H1 (cell line): ENCODE results near the gene CASP12. TPM values are rescaled to one million over a fixed set of nuclear protein-coding genes. Genes with fewer than 3 reads are reported as not detected.

Source experiments
- CTCF ChIA-PET: fragments of 300-600 bp; sonication (Branson Sonifier 250); formaldehyde crosslinking; loops from one replicate; lab custom pipeline; 2021; ENCODE audit not compliant: partially characterized antibody; lab: Charles Lee
- POLR2A ChIA-PET: fragments of 300-600 bp; sonication (Branson Sonifier 250); formaldehyde crosslinking; loops from one replicate; lab custom pipeline; 2021; ENCODE audit warnings: inconsistent platforms; ENCODE audit not compliant: partially characterized antibody; lab: Charles Lee
- DNase-seq, 2 experiments: peaks; one replicate each; pipeline versions ENCODE4 v3.0.0 to v3.0.0-alpha.2; 2010 to 2022; ENCODE audit warnings: low spot score in 2 of 2, low read depth in 1 of 2, mixed read lengths in 1 of 2
- FAIRE-seq: peaks from 2 replicates; lab custom pipeline; 2011; peaks lifted over from hg19 to GRCh38; lab: Jason Lieb, UNC
- H2AFZ ChIP-seq: 2 replicates; pipeline ENCODE4 v1.8.1; 2012; ENCODE audit warnings: low read length, inconsistent platforms
- H2AK5ac ChIP-seq: 2 replicates; pipeline ENCODE4 v1.6.1; 2013; ENCODE audit warnings: low read depth, low read length
- H2BK120ac ChIP-seq: replicated peaks from 2 replicates; pipeline ENCODE3; 2013; ENCODE audit warnings: low read depth, low read length, inconsistent platforms
- H2BK12ac ChIP-seq: 2 replicates; pipeline ENCODE4 v1.6.1; 2013; ENCODE audit warnings: low read depth, low read length
- H2BK15ac ChIP-seq: 2 replicates; pipeline ENCODE4 v1.6.1; 2013; ENCODE audit warnings: low read length
- H2BK20ac ChIP-seq: 2 replicates; pipeline ENCODE4 v1.6.1; 2013; ENCODE audit warnings: low read length
- H2BK5ac ChIP-seq: 2 replicates; pipeline ENCODE4 v1.6.1; 2013; ENCODE audit warnings: low read depth, low read length
- H3K14ac ChIP-seq: 2 replicates; pipeline ENCODE4 v1.6.1; 2013; ENCODE audit warnings: inconsistent platforms; ENCODE audit not compliant: insufficient read length
- H3K18ac ChIP-seq: 2 replicates; pipeline ENCODE4 v1.6.1; 2013; ENCODE audit warnings: low read length; ENCODE audit errors: extremely low read depth
- H3K23ac ChIP-seq: 2 replicates; pipeline ENCODE4 v1.6.1; 2013; ENCODE audit warnings: inconsistent platforms; ENCODE audit not compliant: insufficient read length
- H3K23me2 ChIP-seq: 2 replicates; pipeline ENCODE4 v1.6.1; 2013; ENCODE audit warnings: low read depth, low read length
- H3K27ac ChIP-seq: 2 replicates; pipeline ENCODE4 v1.6.1; 2011; ENCODE audit warnings: low read depth, low read length, inconsistent platforms
- H3K27me3 ChIP-seq, 4 experiments: replicated peaks in 1 of 4; 1 replicate in 1 of 4; 2 replicates in 3 of 4; pipeline versions ENCODE4 v1.6.1 to v1.8.1; 2011 to 2013; ENCODE audit warnings: low read length in 3 of 4, mild to moderate bottlenecking in 3 of 4, inconsistent platforms in 2 of 4, mixed read lengths in 2 of 4, moderate library complexity in 1 of 4; ENCODE audit not compliant: control insufficient read depth in 3 of 4, insufficient read depth in 3 of 4; ENCODE audit errors: extremely low read depth in 1 of 4
- H3K36me3 ChIP-seq, 4 experiments: 2 replicates each; pipeline versions ENCODE4 v1.6.1 to v1.8.1; 2011 to 2013; ENCODE audit warnings: mild to moderate bottlenecking in 4 of 4, low read length in 3 of 4, moderate library complexity in 2 of 4, control low read depth in 1 of 4, inconsistent platforms in 1 of 4; ENCODE audit not compliant: insufficient read depth in 4 of 4, control insufficient read depth in 2 of 4
- H3K4ac ChIP-seq: replicated peaks from 2 replicates; pipeline ENCODE3; 2013; ENCODE audit warnings: low read length, low read depth, mixed read lengths, inconsistent platforms; ENCODE audit not compliant: insufficient read length
- H3K4me1 ChIP-seq, 4 experiments: replicated peaks in 1 of 4; 1 replicate in 1 of 4; 2 replicates in 3 of 4; pipeline versions ENCODE4 v1.6.1 to v1.8.1; 2011 to 2013; ENCODE audit warnings: low read length in 3 of 4, inconsistent platforms in 2 of 4, mixed read lengths in 1 of 4; ENCODE audit not compliant: insufficient read depth in 4 of 4, control insufficient read depth in 3 of 4
- H3K4me2 ChIP-seq, 2 experiments: 2 replicates each; pipeline versions ENCODE4 v1.6.1 to v1.8.1; 2011 to 2013; ENCODE audit warnings: low read depth in 2 of 2, low read length in 2 of 2, control low read depth in 1 of 2, inconsistent platforms in 1 of 2, mild to moderate bottlenecking in 1 of 2; ENCODE audit not compliant: insufficient read depth in 1 of 2
- H3K4me3 ChIP-seq, 4 experiments: fragments of 200-600, 300-600 bp in 1 of 4; sonication (generic), shearing (Covaris generic), sonication (Bioruptor Twin) in 1 of 4; 2 replicates each; pipeline versions ENCODE4 v1.5.1 to v1.8.1; 2011 to 2016; ENCODE audit warnings: low read length in 4 of 4, low read depth in 3 of 4, control low read depth in 2 of 4, inconsistent platforms in 2 of 4, mild to moderate bottlenecking in 2 of 4, mixed read lengths in 1 of 4, moderate library complexity in 1 of 4; ENCODE audit not compliant: insufficient read depth in 2 of 4; ENCODE audit errors: extremely low read depth in 1 of 4
- H3K56ac ChIP-seq: replicated peaks from 2 replicates; pipeline ENCODE3; 2013; ENCODE audit warnings: low read depth, mild to moderate bottlenecking, mixed read lengths, low read length, inconsistent platforms; ENCODE audit not compliant: insufficient read length
- H3K79me1 ChIP-seq: 2 replicates; pipeline ENCODE4 v1.6.1; 2013; ENCODE audit warnings: low read depth, low read length, control low read depth
- H3K79me2 ChIP-seq, 2 experiments: 2 replicates each; pipeline versions ENCODE4 v1.6.1 to v1.8.1; 2012 to 2013; ENCODE audit warnings: low read length in 2 of 2, mild to moderate bottlenecking in 2 of 2, inconsistent platforms in 1 of 2; ENCODE audit not compliant: insufficient read depth in 2 of 2, control insufficient read depth in 1 of 2
- H3K9ac ChIP-seq, 4 experiments: replicated peaks in 1 of 4; 1 replicate in 1 of 4; 2 replicates in 3 of 4; pipeline versions ENCODE4 v1.6.1 to v1.8.1; 2011 to 2013; ENCODE audit warnings: low read depth in 3 of 4, low read length in 3 of 4, control low read depth in 2 of 4, mild to moderate bottlenecking in 2 of 4, moderate library complexity in 2 of 4, inconsistent platforms in 1 of 4; ENCODE audit errors: extremely low read depth in 1 of 4
- H3K9me3 ChIP-seq, 2 experiments: 2 replicates each; pipeline versions ENCODE4 v1.6.1 to v1.8.1; 2012 to 2013; ENCODE audit warnings: mild to moderate bottlenecking in 2 of 2, moderate library complexity in 2 of 2, control low read depth in 1 of 2, inconsistent platforms in 1 of 2, low read depth in 1 of 2, low read length in 1 of 2, mixed read lengths in 1 of 2; ENCODE audit not compliant: insufficient read depth in 2 of 2
- H4K20me1 ChIP-seq, 2 experiments: replicated peaks in 1 of 2; 2 replicates each; pipeline versions ENCODE3 to v1.8.1; 2011 to 2013; ENCODE audit warnings: inconsistent platforms in 2 of 2, low read length in 2 of 2, mild to moderate bottlenecking in 1 of 2; ENCODE audit not compliant: insufficient read depth in 2 of 2, control insufficient read depth in 1 of 2
- H4K5ac ChIP-seq: 2 replicates; pipeline ENCODE4 v1.6.1; 2013; ENCODE audit warnings: low read length, low read depth, mixed read lengths, inconsistent platforms; ENCODE audit not compliant: insufficient read length
- H4K8ac ChIP-seq: 2 replicates; pipeline ENCODE4 v1.8.0; 2013; ENCODE audit warnings: mild to moderate bottlenecking, moderate library complexity, low read length, inconsistent platforms; ENCODE audit not compliant: insufficient read depth; ENCODE audit errors: extremely low read depth
- H4K91ac ChIP-seq: replicated peaks from 2 replicates; pipeline ENCODE3; 2013; ENCODE audit warnings: low read length, mixed read lengths, inconsistent platforms; ENCODE audit not compliant: insufficient read length
- ASH2L ChIP-seq: fragments of 200-600, 300-600 bp; sonication (generic); IDR thresholded peaks from one replicate; pipeline ENCODE4 v1.7.1; 2017; ENCODE audit warnings: low read length
- JUND ChIP-seq: IDR thresholded peaks from 2 replicates; pipeline ENCODE4 v1.6.1; 2011; ENCODE audit warnings: mild to moderate bottlenecking, improper control_type of control experiment, low read length
- KDM1A ChIP-seq: fragments of 200-600, 300-600 bp; sonication (generic); IDR thresholded peaks from 2 replicates; pipeline ENCODE4 v1.7.1; 2016; ENCODE audit warnings: mild to moderate bottlenecking, low read length, borderline replicate concordance
- NANOG ChIP-seq: IDR thresholded peaks from 2 replicates; pipeline ENCODE4 v1.6.1; 2011; ENCODE audit warnings: low read length, low read depth, mild to moderate bottlenecking, inconsistent platforms; ENCODE audit not compliant: insufficient read depth, poor library complexity, severe bottlenecking
- PHF8 ChIP-seq: fragments of 200-600 bp; sonication (generic); conservative IDR thresholded peaks from 2 replicates; pipeline ENCODE4 v1.7.1; 2012; ENCODE audit warnings: low read depth, mild to moderate bottlenecking, inconsistent platforms, low read length, moderate library complexity
- RAD21 ChIP-seq, 2 experiments: IDR thresholded peaks in 1 of 2; conservative IDR thresholded peaks in 1 of 2; 2 replicates each; pipeline ENCODE4 v1.6.1; 2011; ENCODE audit warnings: low read depth in 2 of 2, low read length in 2 of 2, improper control_type of control experiment in 1 of 2, inconsistent platforms in 1 of 2, mild to moderate bottlenecking in 1 of 2, moderate library complexity in 1 of 2
- RFX5 ChIP-seq: IDR thresholded peaks from 2 replicates; pipeline ENCODE4 v1.6.1; 2011; ENCODE audit warnings: low read depth, low read length, improper control_type of control experiment, borderline replicate concordance
- SIRT6 ChIP-seq: IDR thresholded peaks from one replicate; pipeline ENCODE4 v1.7.1; 2012; ENCODE audit warnings: low read length, inconsistent platforms
- SIX5 ChIP-seq: IDR thresholded peaks from 2 replicates; pipeline ENCODE4 v1.6.1; 2011; ENCODE audit warnings: mild to moderate bottlenecking, low read depth, low read length
- SP4 ChIP-seq: IDR thresholded peaks from 2 replicates; pipeline ENCODE4 v1.6.1; 2012; ENCODE audit warnings: low read length, inconsistent platforms
- YY1 ChIP-seq: IDR thresholded peaks from 2 replicates; pipeline ENCODE4 v1.6.1; 2011; ENCODE audit warnings: low read depth, mild to moderate bottlenecking, low read length
- WGBS, 2 experiments: shearing (Covaris generic) in 1 of 2; methylation state at CpG; one replicate each; pipeline versions ENCODE4 v1.1.6 to v1.1.7; 2013 to 2015; ENCODE audit warnings: low lambda C conversion rate in 2 of 2, mixed read lengths in 2 of 2, inconsistent platforms in 1 of 2, low coverage in 1 of 2, missing lambda C conversion rate in 1 of 2; ENCODE audit not compliant: insufficient replicate concordance in 2 of 2, insufficient coverage in 1 of 2, insufficient read length in 1 of 2; ENCODE audit errors: extremely low coverage in 1 of 2, missing lambda C conversion rate in 1 of 2; 5-methylcytosine and 5-hydroxymethylcytosine counted together
- polyA plus RNA-seq, 7 experiments: library from polyadenylated mRNA; depleted of rRNA in 3 of 7; stranded (reverse) in 5 of 7; unstranded in 2 of 7; fragments of >200 nt in 5 of 7; fragments of 200-250 nt in 2 of 7; gene quantifications; 1 replicate in 5 of 7; 2 replicates in 1 of 7; 4 replicates in 1 of 7; pipeline versions ENCODE4 v1.2.1 to v1.2.3, GENCODE V29; 2011 to 2013; ENCODE audit warnings: missing spikeins in 2 of 7, mixed read lengths in 2 of 7
- total RNA-seq: library from RNA; stranded (reverse); fragmentation: NEBNext Ultra II Directional; extraction: Animal tissue kit (Norgen Biotek cat#: 25700); gene quantifications from 2 replicates; pipeline ENCODE4 v1.2.1, GENCODE V29; 2021
- TF ChIP-seq, protein P1 (sequence below), 3 experiments: IDR thresholded peaks; 1 replicate in 2 of 3; 2 replicates in 1 of 3; pipeline versions ENCODE4 v1.5.1 to v1.6.1; 2011; ENCODE audit warnings: low read length in 3 of 3, mild to moderate bottlenecking in 3 of 3, inconsistent platforms in 2 of 3, low read depth in 1 of 3, moderate library complexity in 1 of 3; ENCODE audit not compliant: insufficient read depth in 1 of 3; ENCODE audit errors: control extremely low read depth in 1 of 3

The CASP12 gene
- total and polyA plus RNA-seq, 2 of the 8 experiments (the other 6 are each of a cell fraction or from before 2014, with no cell fraction given): not detected

DNA sequence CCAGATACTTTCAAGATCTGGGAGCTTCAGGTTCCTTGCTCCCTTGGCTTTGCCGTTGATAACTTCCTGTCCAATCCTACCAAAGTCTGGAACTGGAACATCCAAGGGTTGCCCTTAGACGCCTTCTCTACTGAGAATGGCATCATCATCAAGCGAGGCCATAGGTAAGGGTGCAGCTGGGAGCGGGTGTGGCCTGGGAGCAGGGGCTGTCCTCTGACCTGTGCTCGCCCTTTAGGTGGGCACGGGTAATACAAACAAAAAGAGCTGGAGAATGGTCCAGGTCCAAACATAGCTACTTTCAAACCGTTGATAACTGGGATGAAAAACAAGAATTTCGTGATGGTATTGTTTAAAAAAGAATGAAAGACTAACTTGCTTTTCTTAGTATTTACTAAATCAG, 25.0 kb downstream of the CASP12 start:
- H3K4ac ChIP-seq: no peak overlapping the region
- no peak overlapping the region for H3K14ac ChIP-seq
- H4K5ac ChIP-seq: no peak overlapping the region
- H3K56ac ChIP-seq: no peak overlapping the region
- no peaks in the 10 kb centered on the region for H3K23me2 ChIP-seq
- no peak overlapping the region for H4K8ac ChIP-seq
- H2BK5ac ChIP-seq: no peak overlapping the region
- 80% methylated on average over 8 of the region's 8 CpGs; no CpG with 5 or more reads in 1 of the 2 experiments for WGBS, 2 experiments
- H3K9ac ChIP-seq: no peak overlapping the region
- H3K79me1 ChIP-seq: no peaks in the 10 kb centered on the region
- H3K27ac ChIP-seq: no peak overlapping the region
- FAIRE-seq: no peak
- H4K91ac ChIP-seq: no peak overlapping the region
- H4K20me1 ChIP-seq: no peaks in the 10 kb centered on the region
- ChIA-PET CTCF (interaction anchor here (0.7 to 1.3 kb wide), 10 partner anchors 9 to 762 kb away, joined by 3 to 6 read pairs (median 3); no protein-coding TSS in a partner anchor), POLR2A (no interaction called here)
- H2BK15ac ChIP-seq: no peak overlapping the region
- no peak overlapping the region for H2AK5ac ChIP-seq
- no peak overlapping the region for H3K4me3 ChIP-seq
- no peak overlapping the region for H3K23ac ChIP-seq
- no peak overlapping the region for H2BK12ac ChIP-seq
- no peaks in the 10 kb centered on the region for H3K79me2 ChIP-seq
- H2BK20ac ChIP-seq: no peak overlapping the region
- H3K4me2 ChIP-seq: no peak overlapping the region
- no peak overlapping the region; the same call in 1 of the 2 replicates for H2AFZ ChIP-seq
- H3K36me3 ChIP-seq: no peaks in the 10 kb centered on the region
- no peaks in the 10 kb centered on the region for H3K27me3 ChIP-seq
- H3K4me1 ChIP-seq: 0 out of 7 replicates have a peak, but pooled peaks cover 0 to 2% (median 0%) of the 10 kb centered on the region in 4 experiments
- H3K9me3 ChIP-seq: peaks cover 0 to 2% of the 10 kb centered on the region in 2 experiments; a peak in 1 of 4 replicates
- no peak overlapping the region for H3K18ac ChIP-seq
- no peak for DNase-seq
- H2BK120ac ChIP-seq: no peak overlapping the region
- TF ChIP-seq YY1 (no peak), PHF8 (no peak), NANOG (no peak), SIX5 (no peak), ASH2L (no peak), SIRT6 (no peak), RAD21 (IDR thresholded peaks at IDR 0.05 in 1 of 2, conservative IDR thresholded peaks at IDR 0.05 in 1 of 2; ENCODE audit: low read depth in 2 of 2, low read length in 2 of 2) (peak; percentile 7 to 34; a peak in 2 of 4 replicates), JUND (no peak), KDM1A (no peak), SP4 (no peak), RFX5 (no peak)
- TF ChIP-seq, protein P1, sequence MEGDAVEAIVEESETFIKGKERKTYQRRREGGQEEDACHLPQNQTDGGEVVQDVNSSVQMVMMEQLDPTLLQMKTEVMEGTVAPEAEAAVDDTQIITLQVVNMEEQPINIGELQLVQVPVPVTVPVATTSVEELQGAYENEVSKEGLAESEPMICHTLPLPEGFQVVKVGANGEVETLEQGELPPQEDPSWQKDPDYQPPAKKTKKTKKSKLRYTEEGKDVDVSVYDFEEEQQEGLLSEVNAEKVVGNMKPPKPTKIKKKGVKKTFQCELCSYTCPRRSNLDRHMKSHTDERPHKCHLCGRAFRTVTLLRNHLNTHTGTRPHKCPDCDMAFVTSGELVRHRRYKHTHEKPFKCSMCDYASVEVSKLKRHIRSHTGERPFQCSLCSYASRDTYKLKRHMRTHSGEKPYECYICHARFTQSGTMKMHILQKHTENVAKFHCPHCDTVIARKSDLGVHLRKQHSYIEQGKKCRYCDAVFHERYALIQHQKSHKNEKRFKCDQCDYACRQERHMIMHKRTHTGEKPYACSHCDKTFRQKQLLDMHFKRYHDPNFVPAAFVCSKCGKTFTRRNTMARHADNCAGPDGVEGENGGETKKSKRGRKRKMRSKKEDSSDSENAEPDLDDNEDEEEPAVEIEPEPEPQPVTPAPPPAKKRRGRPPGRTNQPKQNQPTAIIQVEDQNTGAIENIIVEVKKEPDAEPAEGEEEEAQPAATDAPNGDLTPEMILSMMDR (IDR thresholded peaks at IDR 0.05; ENCODE audit: control extremely low read depth in 1 of 3, insufficient read depth in 1 of 3, low read depth in 1 of 3, low read length in 3 of 3): peak in 2 of 3 experiments; percentile 23 to 25; a peak in 2 of 4 replicates
